IMR-90 (cell line): ENCODE results near the gene FAM76A. TPM values are rescaled to one million over a fixed set of nuclear protein-coding genes. Genes with fewer than 3 reads are reported as not detected.

Experiments used
- ATAC-seq: fragments of 200-7000 bp; cut with Tn5 transposase; 2 replicates; pipeline ENCODE4 v1.9.1; 2020; ENCODE audit warnings: low read depth, mild to moderate bottlenecking, moderate library complexity
- BruUV-seq: library from RNA; stranded (reverse); fragments of 400-500 nt; replicated peaks from 2 replicates; lab custom pipeline; 2021; lab: Mats Ljungman, UMichigan
- CTCF ChIA-PET: fragments of 300-600 bp; formaldehyde crosslinking; extraction: SDS; loops from one replicate; lab custom pipeline; 2021; ENCODE audit warnings: antibody characterized with exemption; lab: Yijun Ruan, JAX
- POLR2A ChIA-PET: fragments of 300-600 bp; sonication (Branson Sonifier 250); formaldehyde crosslinking; loops from one replicate; lab custom pipeline; 2022; ENCODE audit warnings: antibody characterized with exemption; ENCODE audit not compliant: unreplicated experiment; lab: Charles Lee
- DNase-seq: peaks from one replicate; pipeline ENCODE4 v3.0.0; 2013
- H2AFZ ChIP-seq: replicated peaks from 2 replicates; pipeline ENCODE3; 2013; ENCODE audit warnings: low read length, mild to moderate bottlenecking; ENCODE audit not compliant: poor library complexity
- H2AK5ac ChIP-seq: 2 replicates; pipeline ENCODE4 v1.6.1; 2013; ENCODE audit warnings: low read depth, low read length, inconsistent platforms
- H2AK9ac ChIP-seq: replicated peaks from 2 replicates; pipeline ENCODE3; 2013; ENCODE audit warnings: mild to moderate bottlenecking, low read depth, low read length, moderate library complexity; ENCODE audit not compliant: poor library complexity
- H2BK120ac ChIP-seq: 2 replicates; pipeline ENCODE4 v1.6.1; 2013; ENCODE audit warnings: low read depth, low read length, inconsistent platforms
- H2BK15ac ChIP-seq: 3 replicates; pipeline ENCODE4 v1.6.1; 2013; ENCODE audit warnings: low read depth, low read length, inconsistent platforms
- H2BK20ac ChIP-seq: 2 replicates; pipeline ENCODE4 v1.6.1; 2013; ENCODE audit warnings: low read depth, mild to moderate bottlenecking, inconsistent platforms, low read length, moderate library complexity
- H2BK5ac ChIP-seq: 2 replicates; pipeline ENCODE4 v1.6.1; 2013; ENCODE audit warnings: mild to moderate bottlenecking, low read depth, low read length, inconsistent platforms; ENCODE audit not compliant: poor library complexity, severe bottlenecking
- H3K14ac ChIP-seq: replicated peaks from 2 replicates; pipeline ENCODE4 v1.6.1; 2013; ENCODE audit warnings: low read depth, low read length, inconsistent platforms
- H3K18ac ChIP-seq: 2 replicates; pipeline ENCODE4 v1.6.1; 2013; ENCODE audit warnings: low read depth, low read length, control low read depth
- H3K23ac ChIP-seq: 2 replicates; pipeline ENCODE4 v1.6.1; 2013; ENCODE audit warnings: low read depth, low read length, inconsistent platforms
- H3K27ac ChIP-seq: 2 replicates; pipeline ENCODE4 v1.5.1; 2013; ENCODE audit warnings: mild to moderate bottlenecking, control low read depth, low read length; ENCODE audit not compliant: insufficient read depth
- H3K27me3 ChIP-seq: 2 replicates; pipeline ENCODE4 v1.6.1; 2013; ENCODE audit warnings: low read length; ENCODE audit not compliant: control insufficient read depth, insufficient read depth
- H3K36me3 ChIP-seq: 2 replicates; pipeline ENCODE4 v1.6.1; 2013; ENCODE audit warnings: low read length, mixed read lengths; ENCODE audit not compliant: control insufficient read depth, insufficient read depth
- H3K4ac ChIP-seq: 2 replicates; pipeline ENCODE4 v1.6.1; 2013; ENCODE audit warnings: low read depth, low read length, inconsistent platforms
- H3K4me1 ChIP-seq: 2 replicates; pipeline ENCODE4 v1.6.1; 2013; ENCODE audit warnings: low read length, mixed read lengths; ENCODE audit not compliant: control insufficient read depth, insufficient read depth
- H3K4me2 ChIP-seq: 2 replicates; pipeline ENCODE4 v1.6.1; 2013; ENCODE audit warnings: low read depth, mild to moderate bottlenecking, control low read depth, low read length, moderate library complexity
- H3K4me3 ChIP-seq: 2 replicates; pipeline ENCODE4 v1.5.1; 2013; ENCODE audit warnings: low read depth, mild to moderate bottlenecking, control low read depth, low read length, moderate library complexity; ENCODE audit not compliant: insufficient read depth
- H3K56ac ChIP-seq: 2 replicates; pipeline ENCODE4 v1.6.1; 2013; ENCODE audit warnings: low read length, inconsistent platforms; ENCODE audit not compliant: insufficient read depth; ENCODE audit errors: extremely low read depth
- H3K79me1 ChIP-seq, 2 experiments: 2 replicates each; pipeline ENCODE4 v1.6.1; 2013; ENCODE audit warnings: low read length in 2 of 2, inconsistent platforms in 1 of 2, low read depth in 1 of 2
- H3K9ac ChIP-seq: 2 replicates; pipeline ENCODE4 v1.6.1; 2013; ENCODE audit warnings: low read depth, low read length, control low read depth
- H3K9me1 ChIP-seq: 2 replicates; pipeline ENCODE4 v1.6.1; 2013; ENCODE audit warnings: low read length, inconsistent platforms; ENCODE audit not compliant: insufficient read depth
- H3K9me3 ChIP-seq: 2 replicates; pipeline ENCODE4 v1.6.1; 2013; ENCODE audit warnings: low read length; ENCODE audit not compliant: control insufficient read depth, insufficient read depth
- H4K20me1 ChIP-seq: 2 replicates; pipeline ENCODE4 v1.6.1; 2013; ENCODE audit warnings: low read length, inconsistent platforms; ENCODE audit not compliant: insufficient read depth
- H4K5ac ChIP-seq: 2 replicates; pipeline ENCODE4 v1.6.1; 2013; ENCODE audit warnings: mild to moderate bottlenecking, low read depth, low read length, control low read depth
- H4K8ac ChIP-seq, 2 experiments: 2 replicates each; pipeline ENCODE4 v1.6.1; 2013; ENCODE audit warnings: low read depth in 2 of 2, low read length in 2 of 2, control low read depth in 1 of 2, inconsistent platforms in 1 of 2
- H4K91ac ChIP-seq: 2 replicates; pipeline ENCODE4 v1.6.1; 2013; ENCODE audit warnings: low read depth, low read length, inconsistent platforms; ENCODE audit not compliant: insufficient read depth
- CEBPB ChIP-seq: IDR thresholded peaks from 2 replicates; pipeline ENCODE4 v1.6.1; 2012; ENCODE audit warnings: low read depth, low read length, improper control_type of control experiment
- CHD1 ChIP-seq: IDR thresholded peaks from 2 replicates; pipeline ENCODE4 v1.6.1; 2012; ENCODE audit warnings: low read depth, low read length, improper control_type of control experiment
- NFE2L2 ChIP-seq: fragments of 150-350 bp; IDR thresholded peaks from 2 replicates; pipeline ENCODE4 v1.6.1; 2016; ENCODE audit warnings: low read depth, mild to moderate bottlenecking, low read length
- POLR2A ChIP-seq: IDR thresholded peaks from 2 replicates; pipeline ENCODE4 v1.6.1; 2012; ENCODE audit warnings: mild to moderate bottlenecking, low read depth, low read length
- RAD21 ChIP-seq: IDR thresholded peaks from 2 replicates; pipeline ENCODE4 v1.6.1; 2012; ENCODE audit warnings: low read length, improper control_type of control experiment
- RFX5 ChIP-seq: IDR thresholded peaks from 2 replicates; pipeline ENCODE4 v1.8.0; 2012; ENCODE audit warnings: low read depth, mild to moderate bottlenecking, low read length, moderate library complexity
- SMC3 ChIP-seq: fragments of 150-350 bp; IDR thresholded peaks from 2 replicates; pipeline ENCODE4 v1.6.1; 2016; ENCODE audit warnings: low read depth, mild to moderate bottlenecking, antibody characterized with exemption, low read length, moderate library complexity
- WGBS, 2 experiments: methylation state at CpG; one replicate each; pipeline versions ENCODE4 v1.1.5 to v1.1.7; 2013; ENCODE audit warnings: missing lambda C conversion rate in 2 of 2; ENCODE audit not compliant: insufficient read length in 1 of 2; ENCODE audit errors: extremely low coverage in 2 of 2; 5-methylcytosine and 5-hydroxymethylcytosine counted together
- dilution Hi-C: fragments of 300-500 bp; cut with HindIII; formaldehyde crosslinking; loops from one replicate; pipeline ENCODE4 v1.14.3; 2018; ENCODE audit warnings: low sequenced_read_pairs; ENCODE audit not compliant: unreplicated experiment
- in situ Hi-C: fragments of 300-500 bp; cut with MboI; formaldehyde crosslinking; loops from 3 replicates; pipeline ENCODE4 v1.14.3; 2019; ENCODE audit warnings: low sequenced_read_pairs, inconsistent platforms, mixed read lengths
- intact Hi-C: fragments of 100-400 bp; cut with micrococcal nuclease; formaldehyde crosslinking; loops from 2 replicates; pipeline ENCODE4 v1.10.0; 2022
- polyA plus RNA-seq, 3 experiments: library from polyadenylated mRNA; depleted of rRNA; stranded (reverse); fragments of >200 nt; gene quantifications; 2 replicates each; pipeline ENCODE4 v1.2.3, GENCODE V29; 2012; ENCODE audit warnings: low replicate concordance in 1 of 3
- total RNA-seq: library from RNA; depleted of rRNA; stranded (reverse); fragments of >200 nt; gene quantifications from 2 replicates; pipeline ENCODE4 v1.2.3, GENCODE V29; 2012
- TF ChIP-seq, protein P1 (sequence below): fragments of 150-350 bp; IDR thresholded peaks from 2 replicates; pipeline ENCODE4 v1.6.1; 2016; ENCODE audit warnings: low read depth, mild to moderate bottlenecking, low read length, moderate library complexity, borderline replicate concordance
- TF ChIP-seq, protein P2 (sequence below): fragments of 150-350 bp; IDR thresholded peaks from 2 replicates; pipeline ENCODE4 v1.6.1; 2017; ENCODE audit warnings: mild to moderate bottlenecking, antibody characterized with exemption, low read length, low read depth
- TF ChIP-seq, protein P3 (sequence below): conservative IDR thresholded peaks from 2 replicates; pipeline ENCODE4 v1.5.1; 2012; ENCODE audit warnings: mild to moderate bottlenecking, low read depth, low read length, improper control_type of control experiment

The FAM76A gene
- total and polyA plus RNA-seq, 2 of the 4 experiments (the other 2 are of a cell fraction): 2.3 to 10.0 TPM

DNA sequence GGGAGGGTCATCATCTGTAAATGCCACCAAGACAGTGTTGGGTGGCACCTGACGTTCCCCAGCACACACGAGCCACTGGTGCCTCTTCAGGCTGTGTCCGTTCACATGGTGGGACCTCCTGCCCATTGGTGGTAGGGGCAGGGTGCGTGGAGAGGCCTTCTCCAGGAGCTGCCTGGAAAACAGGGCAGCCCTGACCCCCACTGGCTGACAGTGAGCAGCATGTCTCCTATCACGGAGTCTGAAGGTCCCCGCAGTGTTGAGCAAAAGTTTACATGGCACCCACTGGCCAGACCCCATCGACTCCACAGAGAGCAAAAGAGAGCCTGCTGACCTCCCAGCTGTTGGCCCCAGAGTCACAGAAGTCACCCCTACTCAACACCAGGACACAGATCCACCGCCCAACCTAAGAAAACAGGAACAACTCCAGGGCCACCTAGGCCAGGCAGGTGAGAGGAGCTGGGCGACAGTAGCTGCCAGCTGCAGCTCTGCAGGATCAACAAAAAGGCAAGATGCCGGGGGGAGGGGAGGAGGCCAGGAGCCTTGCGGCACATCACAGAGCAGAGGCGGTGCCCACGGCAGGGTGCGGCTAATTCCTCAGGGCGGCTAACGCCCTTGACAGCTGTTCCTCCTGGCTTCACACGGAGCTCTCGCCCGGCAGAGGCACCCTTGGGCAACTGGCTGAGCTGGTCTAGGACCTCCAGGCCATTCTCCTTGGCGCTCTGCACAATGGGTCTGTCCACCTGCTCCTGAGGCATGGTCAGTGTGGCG is 39.4 kb upstream of the FAM76A start:
- dilution Hi-C loops (no loop called here), intact Hi-C loops (no loop called here), in situ Hi-C loops (no loop called here)
- H4K5ac ChIP-seq: no peak overlapping the region
- no peak overlapping the region for H3K4ac ChIP-seq
- no peaks in the 10 kb centered on the region for H3K36me3 ChIP-seq
- H3K4me3 ChIP-seq: no peak overlapping the region
- no peak overlapping the region for H2BK5ac ChIP-seq
- H3K18ac ChIP-seq: no peak overlapping the region
- H3K9me1 ChIP-seq: peaks cover 4% of the 10 kb centered on the region; the same call in 1 of the 2 replicates
- H2BK15ac ChIP-seq: no peak overlapping the region
- H4K8ac ChIP-seq: no peak overlapping the region
- no peaks in the 10 kb centered on the region for H3K79me1 ChIP-seq
- H3K9me3 ChIP-seq: peaks cover 4% of the 10 kb centered on the region
- ChIA-PET CTCF (interaction anchor here (0.6 kb wide), 1 partner anchor 1415 kb away, joined by 3 read pairs; no protein-coding TSS in a partner anchor), POLR2A (interaction anchor here (0.6 kb wide), 1 partner anchor 116 kb away, joined by 3 read pairs; no protein-coding TSS in a partner anchor)
- no peak for ATAC-seq
- no peak overlapping the region for H2BK120ac ChIP-seq
- H4K20me1 ChIP-seq: no peaks in the 10 kb centered on the region
- H3K4me1 ChIP-seq: 0 out of 2 replicates have a peak, but pooled peaks cover 2% of the 10 kb centered on the region
- H3K56ac ChIP-seq: no peak overlapping the region
- H2BK20ac ChIP-seq: no peak overlapping the region
- H3K14ac ChIP-seq: no peak overlapping the region
- H2AK9ac ChIP-seq: no peak overlapping the region
- H3K9ac ChIP-seq: no peak overlapping the region
- H3K4me2 ChIP-seq: no peak overlapping the region
- 37% methylated on average over 14 of the region's 21 CpGs; no CpG with 5 or more reads in 1 of the 2 experiments for WGBS, 2 experiments
- H3K27me3 ChIP-seq: peaks cover 42% of the 10 kb centered on the region
- H2AK5ac ChIP-seq: no peak overlapping the region
- H3K23ac ChIP-seq: no peak overlapping the region
- peak overlapping the region; percentile 37 for H2AFZ ChIP-seq
- no TSS peak for BruUV-seq
- H4K91ac ChIP-seq: no peak overlapping the region
- H3K27ac ChIP-seq: no peak overlapping the region
- TF ChIP-seq CEBPB (no peak), SMC3 (no peak), RAD21 (no peak), CHD1 (no peak), POLR2A (no peak), NFE2L2 (no peak), RFX5 (no peak)
- TF ChIP-seq, protein P1, sequence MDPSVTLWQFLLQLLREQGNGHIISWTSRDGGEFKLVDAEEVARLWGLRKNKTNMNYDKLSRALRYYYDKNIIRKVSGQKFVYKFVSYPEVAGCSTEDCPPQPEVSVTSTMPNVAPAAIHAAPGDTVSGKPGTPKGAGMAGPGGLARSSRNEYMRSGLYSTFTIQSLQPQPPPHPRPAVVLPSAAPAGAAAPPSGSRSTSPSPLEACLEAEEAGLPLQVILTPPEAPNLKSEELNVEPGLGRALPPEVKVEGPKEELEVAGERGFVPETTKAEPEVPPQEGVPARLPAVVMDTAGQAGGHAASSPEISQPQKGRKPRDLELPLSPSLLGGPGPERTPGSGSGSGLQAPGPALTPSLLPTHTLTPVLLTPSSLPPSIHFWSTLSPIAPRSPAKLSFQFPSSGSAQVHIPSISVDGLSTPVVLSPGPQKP: no peak
- TF ChIP-seq, protein P2, sequence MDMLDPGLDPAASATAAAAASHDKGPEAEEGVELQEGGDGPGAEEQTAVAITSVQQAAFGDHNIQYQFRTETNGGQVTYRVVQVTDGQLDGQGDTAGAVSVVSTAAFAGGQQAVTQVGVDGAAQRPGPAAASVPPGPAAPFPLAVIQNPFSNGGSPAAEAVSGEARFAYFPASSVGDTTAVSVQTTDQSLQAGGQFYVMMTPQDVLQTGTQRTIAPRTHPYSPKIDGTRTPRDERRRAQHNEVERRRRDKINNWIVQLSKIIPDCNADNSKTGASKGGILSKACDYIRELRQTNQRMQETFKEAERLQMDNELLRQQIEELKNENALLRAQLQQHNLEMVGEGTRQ: no peak
- TF ChIP-seq, protein P3, sequence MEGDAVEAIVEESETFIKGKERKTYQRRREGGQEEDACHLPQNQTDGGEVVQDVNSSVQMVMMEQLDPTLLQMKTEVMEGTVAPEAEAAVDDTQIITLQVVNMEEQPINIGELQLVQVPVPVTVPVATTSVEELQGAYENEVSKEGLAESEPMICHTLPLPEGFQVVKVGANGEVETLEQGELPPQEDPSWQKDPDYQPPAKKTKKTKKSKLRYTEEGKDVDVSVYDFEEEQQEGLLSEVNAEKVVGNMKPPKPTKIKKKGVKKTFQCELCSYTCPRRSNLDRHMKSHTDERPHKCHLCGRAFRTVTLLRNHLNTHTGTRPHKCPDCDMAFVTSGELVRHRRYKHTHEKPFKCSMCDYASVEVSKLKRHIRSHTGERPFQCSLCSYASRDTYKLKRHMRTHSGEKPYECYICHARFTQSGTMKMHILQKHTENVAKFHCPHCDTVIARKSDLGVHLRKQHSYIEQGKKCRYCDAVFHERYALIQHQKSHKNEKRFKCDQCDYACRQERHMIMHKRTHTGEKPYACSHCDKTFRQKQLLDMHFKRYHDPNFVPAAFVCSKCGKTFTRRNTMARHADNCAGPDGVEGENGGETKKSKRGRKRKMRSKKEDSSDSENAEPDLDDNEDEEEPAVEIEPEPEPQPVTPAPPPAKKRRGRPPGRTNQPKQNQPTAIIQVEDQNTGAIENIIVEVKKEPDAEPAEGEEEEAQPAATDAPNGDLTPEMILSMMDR: no peak
- DNase-seq: no peak
